ENCODE results near the gene FBN3.
"Not testable (repeated sequence)": the region's sequence is repeated elsewhere in the genome, so short reads cannot be mapped to it uniquely, and the experiment has no call there.

The FBN3 gene

DNA sequence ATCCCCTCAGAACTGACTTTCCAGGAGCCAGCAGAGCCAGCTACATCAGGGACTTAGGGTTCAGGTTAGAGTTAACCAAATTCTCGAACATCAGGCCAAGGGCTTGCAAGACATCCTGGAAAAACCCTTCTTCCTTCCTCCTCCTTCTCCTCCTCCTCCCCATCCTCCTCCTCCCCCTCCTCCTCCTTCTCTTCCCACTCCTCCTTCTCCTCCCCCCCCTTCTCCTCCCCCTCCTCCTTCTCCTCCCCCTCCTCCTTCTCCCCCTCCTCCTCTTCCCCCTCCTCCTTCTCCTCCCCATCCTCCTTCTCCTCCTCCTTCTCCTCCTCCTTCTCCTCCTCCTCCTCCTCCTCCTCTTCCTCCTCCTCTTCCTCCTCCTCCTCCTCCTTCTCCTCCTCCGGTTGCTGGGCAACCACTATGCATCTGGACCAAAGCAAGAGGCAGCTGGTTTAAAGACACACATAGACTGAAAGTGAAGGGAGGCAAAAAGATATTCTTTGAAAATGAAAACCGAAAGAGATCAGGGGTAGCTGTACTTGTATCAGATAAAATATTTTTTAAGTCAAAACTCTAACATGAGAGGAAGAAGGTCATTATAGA lies 102.7 kb downstream of the FBN3 start:
- DNase-seq, result no peak

DNA sequence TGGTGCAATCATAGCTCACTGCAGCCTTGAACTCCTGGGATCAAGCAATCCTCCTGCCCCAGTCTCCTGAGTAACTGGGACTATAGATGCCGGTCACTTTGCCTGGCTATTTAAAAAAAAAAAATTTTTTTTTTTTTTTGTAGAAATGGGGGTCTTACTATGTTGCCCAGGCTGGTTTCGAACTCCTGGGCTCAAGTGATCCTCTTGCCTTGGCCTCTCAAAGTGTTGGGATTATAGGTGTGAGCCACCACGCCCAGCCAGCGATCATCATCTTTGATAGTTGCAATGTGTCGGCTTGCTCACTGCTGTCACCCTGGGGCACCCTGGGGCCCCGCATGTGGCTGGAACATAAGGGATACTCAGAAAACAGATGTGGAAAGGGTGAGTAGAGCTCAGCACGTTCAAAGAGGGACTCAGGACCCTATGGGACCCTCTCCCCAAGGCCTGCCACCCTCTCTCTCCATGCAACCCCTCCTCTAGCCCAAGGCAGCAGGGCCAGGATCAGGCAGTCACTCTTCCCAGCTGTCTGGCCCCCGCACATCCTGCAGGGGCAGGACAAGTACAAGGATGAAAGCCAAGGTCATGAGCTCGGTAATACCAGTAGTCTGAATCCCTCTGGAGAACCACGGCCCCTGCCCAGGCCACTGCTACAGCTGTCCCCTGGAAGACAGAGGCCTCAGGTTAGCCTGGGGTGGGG lies 103.4 kb downstream of the FBN3 start:
- no peak for DNase-seq

GRCh38 chr19:8044018-8044417 lies 105.4 kb downstream of the FBN3 start:
- no peak for DNase-seq

- no peak for DNase-seq
Observed at GRCh38 chr19:8042900-8043299, 106.5 kb downstream of the FBN3 start.

GRCh38 chr19:8041531-8041931 lies 107.9 kb downstream of the FBN3 start:
- DNase-seq, result no peak

GRCh38 chr19:8039231-8039630 lies 110.2 kb downstream of the FBN3 start:
- no peak for DNase-seq

DNA sequence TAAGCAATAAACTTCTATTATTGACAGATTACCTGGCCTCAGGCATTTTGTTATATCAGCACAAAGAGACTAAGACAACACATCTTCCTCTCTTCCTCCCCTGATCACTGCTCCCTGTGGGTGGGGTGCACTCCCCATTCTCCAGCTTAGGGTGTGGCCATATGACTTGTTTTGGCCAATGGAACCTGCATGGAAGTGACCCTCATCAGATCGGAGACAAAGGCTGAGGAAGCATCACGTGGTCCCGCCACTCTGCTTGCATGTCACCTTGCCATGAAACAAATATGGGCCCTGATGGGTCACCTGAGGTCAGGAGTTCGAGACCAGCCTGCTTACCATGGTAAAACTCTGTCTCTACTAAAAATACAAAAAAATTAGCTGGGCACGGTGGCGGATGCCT lies 110.6 kb downstream of the FBN3 start:
- DNase-seq, result no peak

- no peak for DNase-seq
Observed at GRCh38 chr19:8036434-8037099, 112.8 kb downstream of the FBN3 start.

GRCh38 chr19:8034178-8034525 lies 115.2 kb downstream of the FBN3 start:
- no peak for DNase-seq

GRCh38 chr19:8033287-8034177 lies 115.9 kb downstream of the FBN3 start:
- not testable (repeated sequence) for DNase-seq

- DNase-seq, result no peak
Observed at GRCh38 chr19:8030960-8031359, 118.4 kb downstream of the FBN3 start.

- DNase-seq, result no peak
Observed at GRCh38 chr19:8028951-8029491, 120.4 kb downstream of the FBN3 start.

DNA sequence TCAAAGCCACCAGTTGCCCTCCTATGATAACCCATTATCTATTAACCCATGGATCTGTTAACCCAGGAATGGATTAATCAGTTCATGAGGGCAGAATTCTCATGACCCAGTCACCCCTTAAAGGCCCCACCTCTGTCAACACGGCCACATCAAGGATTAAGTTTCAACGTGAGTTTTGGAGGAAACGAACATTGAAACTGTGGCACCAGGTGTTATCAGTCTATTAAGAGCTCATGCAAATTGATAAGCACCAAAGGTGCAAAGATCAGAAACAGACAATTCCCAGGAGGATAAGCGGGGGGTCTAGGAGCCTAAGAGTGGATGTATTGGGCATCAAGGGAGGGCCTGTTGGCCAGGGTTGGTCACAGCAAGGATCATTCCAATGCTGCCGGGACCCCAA lies 124.1 kb downstream of the FBN3 start:
- no peak for DNase-seq

GRCh38 chr19:8024256-8024655 lies 125.1 kb downstream of the FBN3 start:
- DNase-seq, result not testable (repeated sequence)

DNA sequence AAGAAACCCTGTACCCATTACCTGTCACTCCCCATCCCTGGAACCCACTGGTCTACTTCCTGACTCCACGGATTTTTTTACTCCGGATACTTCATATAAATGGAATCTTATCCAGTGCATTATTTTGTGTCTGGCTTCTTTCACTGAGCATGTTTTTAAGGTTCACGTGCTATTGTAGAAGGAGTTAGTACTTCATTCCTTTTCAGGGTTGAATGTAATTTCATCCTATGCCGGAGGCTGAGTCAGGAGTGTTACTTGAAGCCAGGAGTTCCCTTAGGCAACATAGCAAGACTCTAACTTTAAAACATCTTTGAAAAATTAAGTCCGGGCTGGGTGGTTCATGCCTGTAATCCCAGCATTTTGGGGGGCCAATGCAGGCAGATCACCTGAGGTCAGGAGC lies 126.0 kb downstream of the FBN3 start:
- DNase-seq, result no peak

DNA sequence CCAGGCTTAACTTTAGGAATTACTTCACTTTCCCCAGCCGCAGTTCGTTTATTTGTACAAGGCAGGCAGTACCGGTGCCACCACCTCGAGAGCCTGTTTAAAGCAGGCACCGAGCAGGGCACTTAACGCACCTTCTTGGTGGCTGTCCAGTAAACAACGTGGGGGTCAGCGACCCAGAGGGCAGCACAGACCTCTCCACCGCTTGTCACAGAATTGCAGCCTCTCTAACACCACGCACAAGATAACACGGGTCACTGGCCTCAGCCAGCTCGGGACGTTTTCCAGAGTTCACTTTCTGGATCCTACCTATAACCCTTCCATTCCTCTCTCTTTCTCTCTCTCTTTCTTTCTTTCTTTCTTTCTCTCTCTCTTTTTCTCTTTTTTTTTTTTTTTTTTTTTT lies 127.1 kb downstream of the FBN3 start:
- DNase-seq, result no peak

- no peak for DNase-seq
Observed at GRCh38 chr19:8021374-8021773, 128.0 kb downstream of the FBN3 start.

GRCh38 chr19:8020681-8021080 lies 128.7 kb downstream of the FBN3 start:
- DNase-seq, result no peak

GRCh38 chr19:8017808-8018207 lies 131.6 kb downstream of the FBN3 start:
- no peak for DNase-seq
